Gastroesophageal sphincter (tissue), 4 donors: ENCODE results near the gene MFSD11. TPM values are rescaled to one million over a fixed set of nuclear protein-coding genes. Genes with fewer than 3 reads are reported as not detected.
A peak's percentile ranks its signal among the peaks of the same experiment; 100 is the strongest.

Source experiments
- ATAC-seq: fragments of 150-250 bp; one replicate; pipeline ENCODE4 v1.9.1; 2016; ENCODE audit warnings: mild to moderate bottlenecking, moderate library complexity
- H3K27ac ChIP-seq, 4 donors: fragments of 200-600 bp; sonication (generic) in 3 of 4; 1 replicate in 3 of 4; 2 replicates in 1 of 4; pipeline ENCODE4 v1.5.1; 2016 to 2019
- H3K27me3 ChIP-seq: fragments of 200-600 bp; sonication (generic); one replicate; pipeline ENCODE4 v1.5.1; 2019
- H3K36me3 ChIP-seq, 2 donors: fragments of 200-600 bp; sonication (generic); one replicate each; pipeline ENCODE4 v1.5.1; 2019; ENCODE audit warnings: control low read depth in 1 of 2
- H3K4me1 ChIP-seq, 3 donors: fragments of 200-600 bp; sonication (generic); 1 replicate in 2 of 3; 2 replicates in 1 of 3; pipeline ENCODE4 v1.5.1; 2016 to 2019; ENCODE audit warnings: control low read depth in 2 of 3
- H3K4me3 ChIP-seq, 2 donors: fragments of 200-600 bp; sonication (generic); one replicate each; pipeline ENCODE4 v1.5.1; 2019; ENCODE audit warnings: mild to moderate bottlenecking in 1 of 2, moderate library complexity in 1 of 2
- H3K9me3 ChIP-seq, 3 donors: fragments of 200-600 bp; sonication (generic); one replicate each; pipeline ENCODE4 v1.5.1; 2017 to 2019; ENCODE audit warnings: control low read depth in 2 of 3
- EP300 ChIP-seq: sonication (generic); formaldehyde crosslinking; IDR thresholded peaks from one replicate; pipeline ENCODE4 v1.6.1; 2017; ENCODE audit warnings: antibody characterized with exemption, mild to moderate bottlenecking
- POLR2A ChIP-seq, 2 donors: fragments of 450-650 bp; IDR thresholded peaks; one replicate each; pipeline ENCODE4 v1.6.1; 2017; ENCODE audit warnings: antibody characterized with exemption in 2 of 2, mild to moderate bottlenecking in 2 of 2, moderate library complexity in 1 of 2
- POLR2AphosphoS5 ChIP-seq: sonication (generic); formaldehyde crosslinking; IDR thresholded peaks from one replicate; pipeline ENCODE4 v1.6.1; 2017; ENCODE audit warnings: antibody characterized with exemption
- WGBS, 2 donors: methylation state at CpG; one replicate each; pipeline ENCODE4 v1.1.5; 2018; ENCODE audit warnings: low coverage in 1 of 2; 5-methylcytosine and 5-hydroxymethylcytosine counted together
- total RNA-seq, 4 donors: library from RNA; depleted of rRNA; stranded (reverse); fragments of >200 nt; gene quantifications; one replicate each; pipeline ENCODE4 v1.1.0, GENCODE V29; 2016
- TF ChIP-seq, protein P1 (sequence below), 4 experiments: fragments of 200-600 bp in 2 of 4; fragments of 450-650 bp in 2 of 4; sonication (generic) in 1 of 4; IDR thresholded peaks; one replicate each; pipeline ENCODE4 v1.5.1; 2017 to 2019; ENCODE audit warnings: antibody characterized with exemption in 4 of 4, mild to moderate bottlenecking in 2 of 4, moderate library complexity in 2 of 4

Gene MFSD11
- 10 to 100 TPM; 18.4 to 27.8 (median 20.9) TPM for total RNA-seq

DNA sequence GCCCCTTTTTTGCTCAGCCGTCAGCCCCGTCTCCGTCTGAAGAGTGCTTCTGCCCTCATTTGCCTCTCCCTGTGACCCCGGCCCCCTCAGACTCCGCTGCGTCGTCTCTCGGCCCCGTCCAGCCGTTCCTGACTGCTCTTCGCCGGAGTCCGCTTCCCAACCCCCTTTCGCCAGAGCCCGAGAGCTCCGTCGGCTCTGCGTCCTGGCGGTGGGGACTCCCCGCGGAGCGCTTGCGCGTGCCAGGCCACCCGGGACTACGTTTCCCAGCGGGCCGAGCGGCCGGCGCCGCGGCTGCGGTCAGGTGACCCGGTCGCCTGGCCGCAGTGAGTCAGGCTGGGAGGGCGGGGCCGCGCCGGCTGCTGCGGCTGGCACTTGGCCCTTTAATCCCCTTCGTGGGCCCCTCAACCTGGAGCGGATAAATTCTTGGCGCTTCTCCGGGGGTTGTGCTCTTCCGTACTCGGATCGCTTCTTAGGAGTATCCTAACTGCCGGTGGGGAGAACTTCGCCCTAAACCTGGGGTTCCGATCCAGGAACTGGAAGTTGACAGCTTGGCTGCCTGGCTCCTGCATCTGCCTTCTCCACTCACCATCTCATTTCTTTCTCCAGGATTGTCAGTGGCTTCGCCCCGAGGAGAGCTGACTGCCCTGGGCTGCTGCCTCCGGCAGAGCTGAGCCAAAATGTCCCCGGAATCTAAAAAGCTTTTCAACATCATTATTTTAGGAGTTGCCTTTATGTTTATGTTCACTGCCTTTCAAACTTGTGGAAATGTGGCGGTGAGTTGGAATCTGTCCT is at the start of gene MFSD11:
Gene MFSD11, plus strand, starts transcription at position 444 of the 792 bp plus-strand sequence. Its CDS starts 234 bp downstream, at position 678.
- peak; percentile 29 for TF ChIP-seq POLR2AphosphoS5
- TF ChIP-seq, protein P1, sequence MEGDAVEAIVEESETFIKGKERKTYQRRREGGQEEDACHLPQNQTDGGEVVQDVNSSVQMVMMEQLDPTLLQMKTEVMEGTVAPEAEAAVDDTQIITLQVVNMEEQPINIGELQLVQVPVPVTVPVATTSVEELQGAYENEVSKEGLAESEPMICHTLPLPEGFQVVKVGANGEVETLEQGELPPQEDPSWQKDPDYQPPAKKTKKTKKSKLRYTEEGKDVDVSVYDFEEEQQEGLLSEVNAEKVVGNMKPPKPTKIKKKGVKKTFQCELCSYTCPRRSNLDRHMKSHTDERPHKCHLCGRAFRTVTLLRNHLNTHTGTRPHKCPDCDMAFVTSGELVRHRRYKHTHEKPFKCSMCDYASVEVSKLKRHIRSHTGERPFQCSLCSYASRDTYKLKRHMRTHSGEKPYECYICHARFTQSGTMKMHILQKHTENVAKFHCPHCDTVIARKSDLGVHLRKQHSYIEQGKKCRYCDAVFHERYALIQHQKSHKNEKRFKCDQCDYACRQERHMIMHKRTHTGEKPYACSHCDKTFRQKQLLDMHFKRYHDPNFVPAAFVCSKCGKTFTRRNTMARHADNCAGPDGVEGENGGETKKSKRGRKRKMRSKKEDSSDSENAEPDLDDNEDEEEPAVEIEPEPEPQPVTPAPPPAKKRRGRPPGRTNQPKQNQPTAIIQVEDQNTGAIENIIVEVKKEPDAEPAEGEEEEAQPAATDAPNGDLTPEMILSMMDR (IDR thresholded peaks at IDR 0.05) = peak in 1 of 4 experiments; percentile 29
- TF ChIP-seq POLR2A (IDR thresholded peaks at IDR 0.05) = peak; percentile 31 to 35
- no peak for TF ChIP-seq EP300
- peak; percentile 86 for ATAC-seq
- Histone ChIP-seq H3K9me3 (no peaks in the 10 kb centered on the region), H3K4me1 (peaks cover 3 to 66% (median 37%) of the 10 kb centered on the region in 3 donors), H3K4me3 (peak within 1 kb of the TSS; percentile 82 to 94), H3K36me3 (peaks cover 0 to 45% of the 10 kb centered on the region in 2 donors), H3K27ac (peak within 1 kb of the TSS; percentile 94 to 99 (median 98)), H3K27me3 (no peaks in the 10 kb centered on the region)
- 0% methylated on average over 3 to 16 of the region's 57 CpGs for WGBS, 2 donors

DNA sequence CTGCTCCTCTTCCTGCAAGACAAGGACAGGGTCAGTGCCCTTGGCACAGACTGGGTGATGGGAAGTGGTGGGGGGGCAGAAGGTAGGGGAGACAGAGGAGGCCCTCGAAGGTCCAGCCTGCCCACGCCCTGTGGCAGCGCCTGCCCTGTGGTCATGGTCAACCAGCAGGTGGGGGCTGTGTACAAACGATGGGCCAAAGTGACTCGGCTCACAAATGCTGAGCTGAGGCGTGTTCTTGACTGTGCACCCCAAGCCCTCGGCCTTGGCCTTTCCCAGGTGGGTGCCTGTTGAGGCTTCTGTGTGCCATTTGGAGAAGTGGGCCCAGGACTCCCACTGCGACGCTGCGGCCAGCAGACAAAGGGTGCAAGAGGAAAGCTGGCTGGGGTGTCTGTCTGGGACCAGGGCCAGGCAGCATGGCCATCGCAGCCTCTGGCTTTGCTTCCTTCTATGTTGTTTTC is 49.7 kb upstream of the MFSD11 start:
- WGBS, 2 donors = 27% methylated on average over 3 of the region's 11 CpGs; no CpG with 5 or more reads in 1 of the 2 donors
- Histone ChIP-seq H3K36me3 (peaks cover 0 to 25% of the 10 kb centered on the region in 2 donors), H3K27me3 (no peaks in the 10 kb centered on the region), H3K4me3 (peak overlapping the region in 1 of 2 donors; percentile 10), H3K27ac (peak overlapping the region; percentile 90 to 98 (median 92)), H3K4me1 (peaks cover 8 to 100% (median 44%) of the 10 kb centered on the region in 3 donors), H3K9me3 (no peaks in the 10 kb centered on the region)
- peak; percentile 31 for ATAC-seq
- TF ChIP-seq, protein P1 (IDR thresholded peaks at IDR 0.05) = peak in 1 of 4 experiments; percentile 34
- no peak for TF ChIP-seq EP300

GRCh38 chr17:76689859-76690258 is 48.1 kb upstream of the MFSD11 start:
- Histone ChIP-seq H3K27ac (peak overlapping the region; percentile 90 to 98 (median 92)), H3K27me3 (no peaks in the 10 kb centered on the region), H3K4me3 (no peak overlapping the region), H3K36me3 (peaks cover 0 to 8% of the 10 kb centered on the region in 2 donors), H3K9me3 (no peaks in the 10 kb centered on the region), H3K4me1 (peaks cover 8 to 100% (median 48%) of the 10 kb centered on the region in 3 donors)
- TF ChIP-seq, protein P1 (IDR thresholded peaks at IDR 0.05) = no peak
- TF ChIP-seq EP300 = no peak
- no peak for ATAC-seq
- 36 to 64% methylated on average over 6 to 7 of the region's 11 CpGs for WGBS, 2 donors

DNA sequence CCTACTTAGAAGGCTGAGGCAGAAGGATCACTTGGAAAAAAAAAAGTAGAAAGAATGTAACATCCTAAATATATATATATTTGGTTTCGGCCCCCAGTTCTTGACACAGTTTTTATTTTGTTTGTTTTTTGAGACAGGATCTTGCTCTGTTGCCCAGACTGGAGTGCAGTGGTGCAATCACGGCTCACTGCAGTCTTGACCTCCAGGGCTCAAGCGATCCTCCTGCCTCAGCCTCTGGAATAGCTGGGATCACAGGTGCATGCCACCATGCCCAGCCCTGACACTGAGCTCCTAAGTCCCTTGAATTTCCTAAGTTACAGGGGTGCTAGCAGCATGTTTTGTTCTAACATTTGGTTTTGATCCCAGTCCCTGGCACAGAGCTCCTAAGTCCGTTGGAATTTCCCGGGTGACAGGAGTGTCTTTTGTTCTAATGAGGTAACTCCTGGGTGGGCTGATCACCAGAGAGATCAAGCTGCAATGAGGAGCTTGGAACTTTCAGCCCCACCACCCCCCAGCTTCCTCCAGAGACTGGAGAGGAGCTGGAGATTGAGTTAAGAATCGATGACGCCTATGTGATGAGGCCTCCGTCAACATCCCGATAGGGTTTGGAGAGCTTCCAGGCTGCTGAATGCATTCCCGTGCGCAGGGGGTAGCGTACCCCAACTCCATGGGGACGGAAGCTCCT is 47.2 kb upstream of the MFSD11 start:
- peaks cover 0 to under 1% of the 10 kb centered on the region in 2 donors for H3K36me3 ChIP-seq
- WGBS, 2 donors = 70 to 100% methylated on average over 1 to 6 of the region's 13 CpGs
- peak overlapping the region in 3 of 4 donors; percentile 61 to 93 (median 91) for H3K27ac ChIP-seq
- no peak overlapping the region for H3K4me3 ChIP-seq
- no peaks in the 10 kb centered on the region for H3K27me3 ChIP-seq
- no peak for ATAC-seq
- peaks cover 8 to 100% (median 49%) of the 10 kb centered on the region in 3 donors for H3K4me1 ChIP-seq
- no peaks in the 10 kb centered on the region for H3K9me3 ChIP-seq
- TF ChIP-seq EP300 (no peak), POLR2A (IDR thresholded peaks at IDR 0.05) (no peak), POLR2AphosphoS5 (no peak)
- TF ChIP-seq, protein P1 (IDR thresholded peaks at IDR 0.05) = no peak
